Central memory CD8-positive, alpha-beta T cell (primary cell): ENCODE results near the gene AFM.

ENCODE experiments used
- ATAC-seq: fragments of 150-1000 bp; cut with Tn5 transposase; replicated peaks from 2 replicates; pipeline ENCODE4 v1.10.0; 2022; ENCODE audit warnings: mild to moderate bottlenecking, moderate FRiP score, moderate number of reproducible peaks; ENCODE audit not compliant: poor library complexity, severe bottlenecking; ENCODE audit errors: extremely low read depth
- DNase-seq, 2 donors: peaks; one replicate each; pipeline ENCODE4 v3.0.0; 2021; ENCODE audit warnings: low spot score in 2 of 2
- H3K27ac Mint-ChIP-seq: one replicate; pipeline ENCODE4 v1.8.0; 2022; ENCODE audit warnings: low read depth, mild to moderate bottlenecking, moderate library complexity, mixed read lengths
- H3K27me3 Mint-ChIP-seq: one replicate; pipeline ENCODE4 v1.8.0; 2022; ENCODE audit warnings: mixed read lengths
- H3K36me3 Mint-ChIP-seq: one replicate; pipeline ENCODE4 v1.8.0; 2022; ENCODE audit warnings: mild to moderate bottlenecking, moderate library complexity, mixed read lengths; ENCODE audit not compliant: insufficient read depth
- H3K4me1 Mint-ChIP-seq: one replicate; pipeline ENCODE4 v1.8.0; 2022; ENCODE audit warnings: mixed read lengths
- H3K4me3 Mint-ChIP-seq: one replicate; pipeline ENCODE4 v1.8.0; 2022; ENCODE audit warnings: mild to moderate bottlenecking, moderate library complexity, mixed read lengths
- H3K9me3 Mint-ChIP-seq: one replicate; pipeline ENCODE4 v1.8.0; 2022; ENCODE audit warnings: mixed read lengths

AFM gene

GRCh38 chr4:73439991-73440390 lies 41.6 kb upstream of the AFM start:
- DNase-seq (no peak), ATAC-seq (no peak)
- H3K9me3 Mint-ChIP-seq, result no peaks in the 10 kb centered on the region
- H3K4me1 Mint-ChIP-seq, result no peaks in the 10 kb centered on the region
- no peak overlapping the region for H3K27ac Mint-ChIP-seq
- H3K4me3 Mint-ChIP-seq, result no peak overlapping the region
- H3K36me3 Mint-ChIP-seq, result no peaks in the 10 kb centered on the region
- H3K27me3 Mint-ChIP-seq, result peaks cover 11% of the 10 kb centered on the region

GRCh38 chr4:73440653-73441052 lies 40.9 kb upstream of the AFM start:
- no peak overlapping the region for H3K27ac Mint-ChIP-seq
- H3K4me3 Mint-ChIP-seq, result no peak overlapping the region
- no peaks in the 10 kb centered on the region for H3K36me3 Mint-ChIP-seq
- ATAC-seq (no peak), DNase-seq (no peak)
- H3K9me3 Mint-ChIP-seq, result no peaks in the 10 kb centered on the region
- H3K27me3 Mint-ChIP-seq, result peaks cover 11% of the 10 kb centered on the region
- no peaks in the 10 kb centered on the region for H3K4me1 Mint-ChIP-seq

DNA sequence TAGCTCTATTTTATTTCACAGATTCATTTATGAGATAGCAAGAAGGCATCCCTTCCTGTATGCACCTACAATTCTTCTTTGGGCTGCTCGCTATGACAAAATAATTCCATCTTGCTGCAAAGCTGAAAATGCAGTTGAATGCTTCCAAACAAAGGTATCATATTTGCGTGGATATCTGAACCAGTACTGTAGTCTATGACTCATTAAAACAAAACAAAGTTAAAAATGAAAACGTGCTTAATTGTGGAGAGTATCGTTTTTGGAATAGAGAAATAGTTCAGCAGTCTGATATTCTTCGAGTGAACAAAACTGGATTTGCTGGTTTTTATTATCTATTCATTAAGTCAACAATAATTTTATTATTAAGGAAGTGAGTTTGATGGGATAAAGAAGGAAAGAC lies 39.3 kb upstream of the AFM start:
- Mint-ChIP-seq H3K9me3 (no peaks in the 10 kb centered on the region), H3K36me3 (no peaks in the 10 kb centered on the region), H3K4me1 (no peaks in the 10 kb centered on the region), H3K4me3 (no peak overlapping the region), H3K27ac (no peak overlapping the region), H3K27me3 (peaks cover 11% of the 10 kb centered on the region)
- DNase-seq (no peak), ATAC-seq (no peak)

DNA sequence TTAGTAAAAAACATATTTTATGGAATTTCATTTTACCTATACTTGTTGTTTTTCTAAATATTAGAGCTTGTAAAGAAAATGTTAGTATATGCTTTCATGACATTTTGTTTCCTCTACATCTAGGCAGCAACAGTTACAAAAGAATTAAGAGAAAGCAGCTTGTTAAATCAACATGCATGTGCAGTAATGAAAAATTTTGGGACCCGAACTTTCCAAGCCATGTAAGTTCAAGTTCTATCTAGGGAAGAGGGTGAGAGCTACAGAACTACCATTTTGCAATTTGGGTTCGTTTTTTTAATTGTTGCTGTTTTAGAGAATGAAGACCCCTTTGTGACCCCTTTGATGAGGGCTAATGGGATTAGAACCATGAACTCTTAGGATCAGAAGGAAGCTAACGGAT lies 38.3 kb upstream of the AFM start:
- Mint-ChIP-seq H3K36me3 (no peaks in the 10 kb centered on the region), H3K4me3 (no peak overlapping the region), H3K27me3 (peaks cover 11% of the 10 kb centered on the region), H3K4me1 (no peaks in the 10 kb centered on the region), H3K27ac (no peak overlapping the region), H3K9me3 (no peaks in the 10 kb centered on the region)
- ATAC-seq, result no peak
- DNase-seq, result no peak

- peaks cover 11% of the 10 kb centered on the region for H3K27me3 Mint-ChIP-seq
- ATAC-seq (no peak), DNase-seq (no peak)
- H3K36me3 Mint-ChIP-seq, result no peaks in the 10 kb centered on the region
- no peak overlapping the region for H3K27ac Mint-ChIP-seq
- no peaks in the 10 kb centered on the region for H3K9me3 Mint-ChIP-seq
- no peaks in the 10 kb centered on the region for H3K4me1 Mint-ChIP-seq
- H3K4me3 Mint-ChIP-seq, result no peak overlapping the region
These were observed 35.9 kb upstream of the AFM start for GRCh38 chr4:73445383-73446335.

GRCh38 chr4:73446336-73446938 lies 35.1 kb upstream of the AFM start:
- no peak for DNase-seq
- H3K27me3 Mint-ChIP-seq, result peaks cover 9% of the 10 kb centered on the region
- H3K9me3 Mint-ChIP-seq, result no peaks in the 10 kb centered on the region
- no peak overlapping the region for H3K4me3 Mint-ChIP-seq
- ATAC-seq, result no peak
- H3K4me1 Mint-ChIP-seq, result no peaks in the 10 kb centered on the region
- H3K36me3 Mint-ChIP-seq, result no peaks in the 10 kb centered on the region
- H3K27ac Mint-ChIP-seq, result no peak overlapping the region

GRCh38 chr4:73447671-73448070 lies 33.9 kb upstream of the AFM start:
- no peak for DNase-seq
- H3K27me3 Mint-ChIP-seq, result no peaks in the 10 kb centered on the region
- no peak overlapping the region for H3K27ac Mint-ChIP-seq
- H3K9me3 Mint-ChIP-seq, result no peaks in the 10 kb centered on the region
- H3K36me3 Mint-ChIP-seq, result no peaks in the 10 kb centered on the region
- H3K4me3 Mint-ChIP-seq, result no peak overlapping the region
- H3K4me1 Mint-ChIP-seq, result no peaks in the 10 kb centered on the region
- ATAC-seq, result no peak

DNA sequence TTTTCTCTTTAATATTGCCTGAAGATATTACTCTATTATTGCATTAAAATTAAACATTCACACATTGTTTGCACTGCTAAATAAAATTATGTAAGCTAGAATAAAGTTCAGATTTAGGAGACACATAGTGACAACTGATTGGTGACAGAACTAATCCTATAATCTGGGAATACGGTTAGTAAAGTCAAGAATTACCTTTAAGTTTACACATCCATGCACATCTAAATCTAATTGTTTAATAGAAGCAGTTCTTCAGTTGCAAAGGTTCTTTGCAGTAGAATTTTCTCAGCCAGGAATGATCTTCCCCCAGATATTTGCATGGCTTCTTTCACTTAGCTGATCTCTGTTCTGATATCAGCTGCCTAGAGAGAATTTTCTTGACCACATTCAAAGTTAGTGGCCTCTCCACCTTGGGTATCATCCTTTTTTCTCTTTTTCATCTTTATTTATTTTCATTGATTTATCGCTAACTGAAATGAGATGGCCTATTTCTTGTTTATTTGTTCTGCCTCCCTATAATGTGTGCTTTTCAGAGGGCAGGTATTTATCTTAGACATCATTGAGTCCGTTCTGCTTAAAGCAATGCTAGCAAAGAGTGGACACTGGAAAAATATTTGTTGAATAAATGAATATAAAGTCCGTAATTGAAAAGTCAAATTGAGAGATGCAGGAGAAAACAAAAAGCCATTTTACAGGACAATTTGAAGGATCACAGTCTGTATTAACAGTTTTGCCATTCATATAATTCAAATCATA lies 32.9 kb upstream of the AFM start:
- no peaks in the 10 kb centered on the region for H3K27me3 Mint-ChIP-seq
- H3K9me3 Mint-ChIP-seq, result peaks cover 5% of the 10 kb centered on the region
- DNase-seq (no peak), ATAC-seq (no peak)
- H3K27ac Mint-ChIP-seq, result no peak overlapping the region
- no peaks in the 10 kb centered on the region for H3K36me3 Mint-ChIP-seq
- no peaks in the 10 kb centered on the region for H3K4me1 Mint-ChIP-seq
- no peak overlapping the region for H3K4me3 Mint-ChIP-seq

GRCh38 chr4:73450398-73451004 lies 31.0 kb upstream of the AFM start:
- ATAC-seq (no peak), DNase-seq (no peak)
- H3K4me3 Mint-ChIP-seq, result no peak overlapping the region
- H3K4me1 Mint-ChIP-seq, result no peaks in the 10 kb centered on the region
- no peak overlapping the region for H3K27ac Mint-ChIP-seq
- no peaks in the 10 kb centered on the region for H3K27me3 Mint-ChIP-seq
- peaks cover 5% of the 10 kb centered on the region for H3K9me3 Mint-ChIP-seq
- no peaks in the 10 kb centered on the region for H3K36me3 Mint-ChIP-seq

- Mint-ChIP-seq H3K4me3 (no peak overlapping the region), H3K36me3 (no peaks in the 10 kb centered on the region), H3K9me3 (peaks cover 5% of the 10 kb centered on the region), H3K27me3 (no peaks in the 10 kb centered on the region), H3K27ac (no peak overlapping the region), H3K4me1 (no peaks in the 10 kb centered on the region)
- DNase-seq (no peak), ATAC-seq (no peak)
These were observed 30.1 kb upstream of the AFM start for GRCh38 chr4:73451404-73451803.

- DNase-seq, result no peak
- H3K27me3 Mint-ChIP-seq, result no peaks in the 10 kb centered on the region
- ATAC-seq, result no peak
- H3K27ac Mint-ChIP-seq, result no peak overlapping the region
- peaks cover 5% of the 10 kb centered on the region for H3K9me3 Mint-ChIP-seq
- no peaks in the 10 kb centered on the region for H3K36me3 Mint-ChIP-seq
- no peak overlapping the region for H3K4me3 Mint-ChIP-seq
- no peaks in the 10 kb centered on the region for H3K4me1 Mint-ChIP-seq
These were observed 29.4 kb upstream of the AFM start for GRCh38 chr4:73451981-73452747.
